ENCODE data around the gene PLEKHH1. TPM values are rescaled to one million over a fixed set of nuclear protein-coding genes. Genes with fewer than 3 reads are reported as not detected.

PLEKHH1 gene
- total RNA-seq, 1 experiment from 2014 or later = 35.3 TPM

GRCh38 chr14:67607646-67608045, 74.6 kb downstream of the PLEKHH1 start:
- Histone ChIP-seq H3K14ac (ENCODE audit: insufficient read depth, low read length) (no peak overlapping the region), H3K9me3 (ENCODE audit: control insufficient read depth, low read depth, low read length) (no peaks in the 10 kb centered on the region), H4K5ac (ENCODE audit: insufficient read length, low read depth, low read length) (no peak overlapping the region), H2BK20ac (ENCODE audit: low read depth, low read length, poor library complexity, severe bottlenecking) (no peak overlapping the region), H3K4me1 (ENCODE audit: insufficient read depth, low read length) (no peaks in the 10 kb centered on the region; the same call in 1 of the 2 replicates), H3K79me1 (ENCODE audit: insufficient read depth, low read depth, low read length, poor library complexity, severe bottlenecking) (no peaks in the 10 kb centered on the region), H2AK5ac (ENCODE audit: insufficient read length, low read length) (no peak overlapping the region), H3K4ac (ENCODE audit: low read depth, low read length) (no peak overlapping the region), H3K18ac (ENCODE audit: insufficient read length, low read depth, low read length) (no peak overlapping the region), H4K91ac (ENCODE audit: insufficient read length, low read depth, low read length) (no peak overlapping the region), H4K20me1 (ENCODE audit: control insufficient read depth, insufficient read depth, insufficient read length) (no peaks in the 10 kb centered on the region), H3K27ac (ENCODE audit: insufficient read length, low read depth, low read length) (no peak overlapping the region), H2BK12ac (ENCODE audit: insufficient read length, low read depth, low read length) (no peak overlapping the region), H4K8ac (replicated peaks; ENCODE audit: insufficient read length, low read depth, low read length) (no peak overlapping the region), H2AFZ (ENCODE audit: low read length) (no peak overlapping the region), H3K79me2 (ENCODE audit: insufficient read depth, low read length) (no peaks in the 10 kb centered on the region), H3K23me2 (ENCODE audit: insufficient read length, low read depth, low read length, poor library complexity, severe bottlenecking) (no peaks in the 10 kb centered on the region), H3K9ac (ENCODE audit: extremely low read depth, insufficient read length, low read length) (no peak overlapping the region), H2BK120ac (ENCODE audit: low read depth, low read length, poor library complexity, severe bottlenecking) (no peak overlapping the region), H2BK15ac (ENCODE audit: low read depth, low read length) (no peak overlapping the region), H3K4me2 (ENCODE audit: insufficient read depth, insufficient read length, low read length) (no peak overlapping the region), H3K23ac (ENCODE audit: insufficient read length, low read depth, low read length) (no peak overlapping the region), H3T11ph (ENCODE audit: low read length) (no peak overlapping the region), H2BK5ac (ENCODE audit: insufficient read length, low read length) (no peak overlapping the region), H3K56ac (ENCODE audit: insufficient read length, low read depth, low read length) (no peak overlapping the region), H3K27me3 (ENCODE audit: insufficient read depth, low read length) (peaks cover 49% of the 10 kb centered on the region)
- TF ChIP-seq CTCF (conservative IDR thresholded peaks at IDR 0.05) = no peak
- DNase-seq = no peak
- peaks cover 15 to 27% of the 10 kb centered on the region in 2 experiments for H3K4me1 Mint-ChIP-seq
- WGBS (ENCODE audit: extremely low coverage, insufficient read length, low lambda C conversion rate) = no CpG with 5 or more reads among the region's 5 CpGs
- no peak overlapping the region; a peak in 1 of 5 replicates for H3K4me3 Mint-ChIP-seq
- H3K9me3 Mint-ChIP-seq = no peaks in the 10 kb centered on the region; a peak in 1 of 5 replicates
- H3K27ac Mint-ChIP-seq = no peak overlapping the region
- H3K27me3 Mint-ChIP-seq (ENCODE audit: low read depth) = peaks cover 97% of the 10 kb centered on the region
- H3K36me3 Mint-ChIP-seq (ENCODE audit: insufficient read depth in 1 of 3, low read depth in 3 of 3) = no peaks in the 10 kb centered on the region

Data from H9 (cell line).